Astrocyte (in vitro differentiated cells and primary cell): Measurements from ENCODE around the gene DDR2. TPM values are rescaled to one million over a fixed set of nuclear protein-coding genes. Genes with fewer than 3 reads are reported as not detected.

Experiments used
- DNase-seq: peaks from one replicate; pipeline ENCODE4 v3.0.0-alpha.2; 2010; ENCODE audit warnings: low read depth
- FAIRE-seq: peaks from 2 replicates; lab custom pipeline; 2011; peaks lifted over from hg19 to GRCh38; lab: Jason Lieb, UNC
- H2AFZ ChIP-seq: 2 replicates; pipeline ENCODE4 v1.6.0; 2012; ENCODE audit warnings: low read depth, low read length, inconsistent platforms
- H3K27ac ChIP-seq: 2 replicates; pipeline ENCODE4 v1.5.1; 2011; ENCODE audit warnings: low read depth, low read length, inconsistent platforms
- H3K27me3 ChIP-seq: 2 replicates; pipeline ENCODE4 v1.6.0; 2011; ENCODE audit warnings: low read length, inconsistent platforms; ENCODE audit not compliant: insufficient read depth
- H3K36me3 ChIP-seq: 2 replicates; pipeline ENCODE4 v1.5.1; 2011; ENCODE audit warnings: low read length, inconsistent platforms; ENCODE audit not compliant: insufficient read depth
- H3K4me1 ChIP-seq: 2 replicates; pipeline ENCODE4 v1.5.1; 2011; ENCODE audit warnings: low read length, inconsistent platforms; ENCODE audit not compliant: insufficient read depth
- H3K4me2 ChIP-seq: 2 replicates; pipeline ENCODE4 v1.6.0; 2012; ENCODE audit warnings: low read length, inconsistent platforms
- H3K4me3 ChIP-seq: 2 replicates; pipeline ENCODE4 v1.5.1; 2011; ENCODE audit warnings: low read depth, mild to moderate bottlenecking, low read length, inconsistent platforms; ENCODE audit not compliant: insufficient read depth
- H3K79me2 ChIP-seq: 2 replicates; pipeline ENCODE4 v1.6.0; 2012; ENCODE audit warnings: mild to moderate bottlenecking, low read length, inconsistent platforms; ENCODE audit not compliant: insufficient read depth
- H3K9ac ChIP-seq: 2 replicates; pipeline ENCODE4 v1.6.0; 2012; ENCODE audit warnings: mild to moderate bottlenecking, low read length, inconsistent platforms
- H3K9me3 ChIP-seq: 2 replicates; pipeline ENCODE4 v1.5.1; 2012; ENCODE audit warnings: low read depth, mild to moderate bottlenecking, low read length, inconsistent platforms; ENCODE audit not compliant: insufficient read depth
- H4K20me1 ChIP-seq: 2 replicates; pipeline ENCODE4 v1.6.0; 2012; ENCODE audit warnings: low read length, inconsistent platforms; ENCODE audit not compliant: insufficient read depth
- H3K27ac Mint-ChIP-seq: one replicate; pipeline ENCODE4 v1.8.0; 2021; ENCODE audit warnings: mild to moderate bottlenecking, mixed read lengths; ENCODE audit not compliant: unreplicated experiment
- H3K27me3 Mint-ChIP-seq: one replicate; pipeline ENCODE4 v1.8.0; 2021; ENCODE audit warnings: low read depth, mixed read lengths; ENCODE audit not compliant: unreplicated experiment
- H3K36me3 Mint-ChIP-seq: one replicate; pipeline ENCODE4 v1.8.0; 2021; ENCODE audit warnings: low read depth, mixed read lengths; ENCODE audit not compliant: unreplicated experiment
- H3K4me1 Mint-ChIP-seq: one replicate; pipeline ENCODE4 v1.8.0; 2021; ENCODE audit warnings: low read depth, mixed read lengths; ENCODE audit not compliant: unreplicated experiment
- H3K4me3 Mint-ChIP-seq: one replicate; pipeline ENCODE4 v1.8.0; 2021; ENCODE audit warnings: mild to moderate bottlenecking, moderate library complexity, mixed read lengths; ENCODE audit not compliant: unreplicated experiment
- H3K9me3 Mint-ChIP-seq: one replicate; pipeline ENCODE4 v1.8.0; 2021; ENCODE audit warnings: mild to moderate bottlenecking, mixed read lengths; ENCODE audit not compliant: unreplicated experiment
- CTCF ChIP-seq: IDR thresholded peaks from 2 replicates; pipeline ENCODE4 v1.5.1; 2011; ENCODE audit warnings: low read depth, mild to moderate bottlenecking, inconsistent platforms, low read length, moderate library complexity; ENCODE audit not compliant: insufficient read depth
- EZH2 ChIP-seq: IDR thresholded peaks from 2 replicates; pipeline ENCODE4 v1.6.1; 2012; ENCODE audit warnings: mild to moderate bottlenecking, low read length, inconsistent platforms; ENCODE audit not compliant: insufficient read depth
- total RNA-seq: library from RNA; stranded (reverse); gene quantifications from 2 replicates; pipeline ENCODE4 v1.2.1, GENCODE V29; 2021

Gene DDR2
- total RNA-seq, 1 donor from 2014 or later = 15.3 TPM

GRCh38 chr1:162753998-162754585 lies 121.8 kb downstream of the DDR2 start:
- H3K36me3 ChIP-seq = peaks cover 12% of the 10 kb centered on the region

GRCh38 chr1:162755306-162755705 lies 123.0 kb downstream of the DDR2 start:
- Mint-ChIP-seq H3K27me3 (no peaks in the 10 kb centered on the region), H3K4me1 (peaks cover 5% of the 10 kb centered on the region), H3K4me3 (no peak overlapping the region), H3K36me3 (peaks cover 17% of the 10 kb centered on the region), H3K27ac (no peak overlapping the region), H3K9me3 (peaks cover 5% of the 10 kb centered on the region)
- no peak overlapping the region for H3K27ac ChIP-seq
- DNase-seq = no peak
- H3K27me3 ChIP-seq = no peaks in the 10 kb centered on the region
- H3K9ac ChIP-seq = no peak overlapping the region
- peaks cover 15% of the 10 kb centered on the region for H3K36me3 ChIP-seq
- H4K20me1 ChIP-seq = no peaks in the 10 kb centered on the region
- no peaks in the 10 kb centered on the region for H3K9me3 ChIP-seq
- H2AFZ ChIP-seq = no peak overlapping the region
- no peak for TF ChIP-seq CTCF
- no peak for TF ChIP-seq EZH2
- no peak overlapping the region for H3K4me2 ChIP-seq
- no peak for FAIRE-seq
- H3K79me2 ChIP-seq = no peaks in the 10 kb centered on the region
- H3K4me1 ChIP-seq = no peaks in the 10 kb centered on the region
- no peak overlapping the region for H3K4me3 ChIP-seq

More at GRCh38 chr1:162753998-162754585, 121.8 kb downstream of the DDR2 start:
- Histone ChIP-seq H2AFZ (no peak overlapping the region), H3K79me2 (no peaks in the 10 kb centered on the region), H3K4me2 (no peak overlapping the region), H3K9ac (no peak overlapping the region), H3K27me3 (no peaks in the 10 kb centered on the region), H3K4me3 (no peak overlapping the region), H3K9me3 (no peaks in the 10 kb centered on the region), H3K27ac (no peak overlapping the region), H3K4me1 (no peaks in the 10 kb centered on the region), H4K20me1 (no peaks in the 10 kb centered on the region)
- H3K27me3 Mint-ChIP-seq = no peaks in the 10 kb centered on the region
- H3K9me3 Mint-ChIP-seq = peaks cover 5% of the 10 kb centered on the region
- H3K4me3 Mint-ChIP-seq = no peak overlapping the region
- TF ChIP-seq EZH2 = no peak
- TF ChIP-seq CTCF = no peak
- DNase-seq (no peak), FAIRE-seq (no peak)
- no peak overlapping the region for H3K27ac Mint-ChIP-seq
- peaks cover 5% of the 10 kb centered on the region for H3K4me1 Mint-ChIP-seq
- H3K36me3 Mint-ChIP-seq = peaks cover 17% of the 10 kb centered on the region

- Histone ChIP-seq H3K27ac (no peak overlapping the region), H3K79me2 (no peaks in the 10 kb centered on the region)
These were observed 124.3 kb downstream of the DDR2 start for GRCh38 chr1:162756523-162756922.

More at GRCh38 chr1:162756523-162756922, 124.3 kb downstream of the DDR2 start:
- Mint-ChIP-seq H3K9me3 (peaks cover 4% of the 10 kb centered on the region), H3K36me3 (peaks cover 27% of the 10 kb centered on the region), H3K4me1 (peaks cover 5% of the 10 kb centered on the region), H3K27me3 (no peaks in the 10 kb centered on the region), H3K27ac (no peak overlapping the region), H3K4me3 (no peak overlapping the region)
- Histone ChIP-seq H3K4me3 (no peak overlapping the region), H4K20me1 (no peaks in the 10 kb centered on the region), H2AFZ (no peak overlapping the region), H3K9me3 (no peaks in the 10 kb centered on the region), H3K9ac (no peak overlapping the region), H3K36me3 (peaks cover 21% of the 10 kb centered on the region), H3K27me3 (no peaks in the 10 kb centered on the region), H3K4me2 (peak overlapping the region; percentile 14), H3K4me1 (no peaks in the 10 kb centered on the region)
- DNase-seq (peak; percentile 15), FAIRE-seq (no peak)
- TF ChIP-seq CTCF (no peak), EZH2 (no peak)
